PC-9 (cell line): ENCODE data around the gene MPI.

ENCODE experiments used
- EZH2 ChIP-seq: fragments of 200-600 bp; sonication (generic); IDR thresholded peaks from 2 replicates; pipeline ENCODE4 v1.8.0; 2017; ENCODE audit warnings: antibody characterized with exemption, low read depth
- TF ChIP-seq, protein P1 (sequence below): fragments of 200-600 bp; sonication (generic); conservative IDR thresholded peaks from 2 replicates; pipeline ENCODE4 v1.6.1; 2017; ENCODE audit warnings: mixed run types, antibody characterized with exemption, mild to moderate bottlenecking, moderate library complexity

DNA sequence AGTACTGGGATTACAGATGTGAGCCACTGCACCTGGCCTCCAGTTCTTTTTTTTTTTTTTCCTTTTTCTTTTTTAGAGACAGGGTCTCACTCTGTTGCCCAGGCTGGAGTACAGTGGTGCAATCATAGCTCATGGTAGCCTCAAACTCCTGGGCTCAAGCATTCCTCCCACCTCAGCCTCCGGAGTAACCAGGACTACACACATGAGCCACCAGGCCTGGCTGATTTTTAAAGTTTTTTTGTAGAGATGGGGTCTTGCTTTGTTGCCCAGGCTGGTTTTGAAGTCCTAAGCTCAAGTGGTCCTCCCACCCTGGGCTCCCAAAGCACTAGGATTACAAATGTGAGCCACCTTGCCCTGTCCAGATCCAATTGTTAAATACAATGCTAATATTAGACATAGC is 33.3 kb upstream of the MPI start:
- TF ChIP-seq, protein P1, sequence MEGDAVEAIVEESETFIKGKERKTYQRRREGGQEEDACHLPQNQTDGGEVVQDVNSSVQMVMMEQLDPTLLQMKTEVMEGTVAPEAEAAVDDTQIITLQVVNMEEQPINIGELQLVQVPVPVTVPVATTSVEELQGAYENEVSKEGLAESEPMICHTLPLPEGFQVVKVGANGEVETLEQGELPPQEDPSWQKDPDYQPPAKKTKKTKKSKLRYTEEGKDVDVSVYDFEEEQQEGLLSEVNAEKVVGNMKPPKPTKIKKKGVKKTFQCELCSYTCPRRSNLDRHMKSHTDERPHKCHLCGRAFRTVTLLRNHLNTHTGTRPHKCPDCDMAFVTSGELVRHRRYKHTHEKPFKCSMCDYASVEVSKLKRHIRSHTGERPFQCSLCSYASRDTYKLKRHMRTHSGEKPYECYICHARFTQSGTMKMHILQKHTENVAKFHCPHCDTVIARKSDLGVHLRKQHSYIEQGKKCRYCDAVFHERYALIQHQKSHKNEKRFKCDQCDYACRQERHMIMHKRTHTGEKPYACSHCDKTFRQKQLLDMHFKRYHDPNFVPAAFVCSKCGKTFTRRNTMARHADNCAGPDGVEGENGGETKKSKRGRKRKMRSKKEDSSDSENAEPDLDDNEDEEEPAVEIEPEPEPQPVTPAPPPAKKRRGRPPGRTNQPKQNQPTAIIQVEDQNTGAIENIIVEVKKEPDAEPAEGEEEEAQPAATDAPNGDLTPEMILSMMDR: no peak
- TF ChIP-seq EZH2: no peak
